A549 treated with Hydrocortisone at 1 μM for 4 hours (cell line): ENCODE measurements around the gene SRSF1. TPM values are rescaled to one million over a fixed set of nuclear protein-coding genes. Genes with fewer than 3 reads are reported as not detected.

Source experiments
- total RNA-seq: library from RNA; stranded (reverse); fragments of 200-300 nt; extraction: Qiagen RNA extraction; gene quantifications from 5 replicates; pipeline ENCODE4 v1.2.3, GENCODE V29; 2022

Gene SRSF1
- total RNA-seq, result 214 to 324 TPM (median 239 TPM) in 5 replicates

GRCh38 chr17:58006924-58007780, at the start of gene SRSF1:
SRSF1 (minus strand) TSS chr17:58007246; CDS start chr17:58007137, 109 bp downstream.

GRCh38 chr17:57987581-57988300, 19.3 kb downstream of the SRSF1 start, which contains the start of gene VEZF1:
VEZF1 (minus strand) TSS chr17:57988254; CDS start chr17:57988111, 143 bp downstream.

GRCh38 chr17:57955183-57955931, 51.7 kb downstream of the SRSF1 start, which contains the start of gene CUEDC1:
CUEDC1 (minus strand) TSS chr17:57955412; CDS start chr17:57885564, 69,848 bp downstream.

Other genes with a start within 250 kb of the SRSF1 start
- 172 to 244 TPM (median 180 TPM) in 5 replicates for gene MRPS23, start 157.2 kb downstream of the SRSF1 start, total RNA-seq
- 51.0 to 59.6 TPM (median 57.2 TPM) in 5 replicates for gene CUEDC1, start 51.8 kb downstream of the SRSF1 start, total RNA-seq
- gene VEZF1, start 19.0 kb downstream of the SRSF1 start, total RNA-seq, result 37.1 to 56.0 TPM (median 48.1 TPM) in 5 replicates
- gene DYNLL2, start 76.2 kb upstream of the SRSF1 start, total RNA-seq, result 23.5 to 25.9 TPM (median 24.0 TPM) in 5 replicates
- gene OR4D1, start 141.1 kb upstream of the SRSF1 start, total RNA-seq, result 0.02 TPM in 1 of 5 replicates, not detected in the others
- not detected in 5 replicates for gene OR4D2, start 159.7 kb upstream of the SRSF1 start, total RNA-seq
- not detected in 5 replicates for gene EPX, start 185.5 kb upstream of the SRSF1 start, total RNA-seq
- 10.6 to 12.6 TPM (median 12.2 TPM) in 5 replicates for gene MKS1, start 212.0 kb upstream of the SRSF1 start, total RNA-seq
- gene LPO, start 231.3 kb upstream of the SRSF1 start, total RNA-seq, result 0.07 TPM in 1 of 5 replicates, not detected in the others